AG04449 (cell line): Measurements from ENCODE around the gene KCNK13.
"Not testable (repeated sequence)": the region's sequence is repeated elsewhere in the genome, so short reads cannot be mapped to it uniquely, and the experiment has no call there.

Experiments
- CTCF ChIA-PET: fragments of 350-600 bp; formaldehyde crosslinking; extraction: SDS; loops from one replicate; lab custom pipeline; 2021; ENCODE audit warnings: antibody characterized with exemption; lab: Yijun Ruan, JAX
- POLR2A ChIA-PET: fragments of 400-600, 350-600 bp; formaldehyde crosslinking; extraction: SDS; loops from one replicate; lab custom pipeline; 2020; ENCODE audit warnings: antibody characterized with exemption, inconsistent platforms; lab: Yijun Ruan, JAX
- DNase-seq: peaks from one replicate; pipeline ENCODE4 v3.0.0-alpha.2; 2010; ENCODE audit warnings: low read depth, low spot score
- H3K4me3 ChIP-seq: 2 replicates; pipeline ENCODE4 v1.5.1; 2011; ENCODE audit warnings: low read depth, mild to moderate bottlenecking, control low read depth, low read length
- CTCF ChIP-seq: IDR thresholded peaks from one replicate; pipeline ENCODE4 v1.5.1; 2011; ENCODE audit warnings: mild to moderate bottlenecking, moderate library complexity, low read length, control low read depth, inconsistent platforms; ENCODE audit not compliant: insufficient read depth; ENCODE audit errors: missing control alignments

KCNK13 gene

GRCh38 chr14:90061685-90062126, at the start of gene KCNK13:
Gene KCNK13 (plus strand): TSS chr14:90061994. CDS start chr14:90062206, 212 bp downstream.
- POLR2A ChIA-PET: no interaction called here

GRCh38 chr14:90017371-90017770, 44.4 kb upstream of the KCNK13 start:
- no peak for TF ChIP-seq CTCF
- CTCF ChIA-PET: interaction anchor here (0.6 to 2.4 kb wide), 5 partner anchors 11 to 218 kb away, joined by 3 to 11 read pairs (median 4); no protein-coding TSS in a partner anchor
- POLR2A ChIA-PET: no interaction called here
- no peak for DNase-seq
- no peak overlapping the region for H3K4me3 ChIP-seq

More at GRCh38 chr14:90061685-90062126, at the start of gene KCNK13:
- no peak for DNase-seq
- H3K4me3 ChIP-seq: peak within 1 kb of the TSS; percentile 55
- CTCF ChIA-PET: interaction anchor here (1.0 to 3.4 kb wide), 3 partner anchors 39 to 174 kb away, joined by 3 to 14 read pairs (median 7); no protein-coding TSS in a partner anchor
- TF ChIP-seq CTCF: no peak

- no peak for TF ChIP-seq CTCF
- POLR2A ChIA-PET: no interaction called here
- CTCF ChIA-PET: interaction anchor here (2.5 kb wide), 1 partner anchor 216 kb away, joined by 5 read pairs; no protein-coding TSS in a partner anchor
- DNase-seq: no peak
- H3K4me3 ChIP-seq: no peak overlapping the region
Measured at GRCh38 chr14:90019824-90020523, 41.8 kb upstream of the KCNK13 start.

GRCh38 chr14:90023176-90023896, 38.5 kb upstream of the KCNK13 start:
- no peak for TF ChIP-seq CTCF
- ChIA-PET CTCF (interaction anchor here (1.3 kb wide), 1 partner anchor 39 kb away, joined by 3 read pairs; the partner anchor contains the start of gene KCNK13), POLR2A (no interaction called here)
- DNase-seq: no peak
- no peak overlapping the region for H3K4me3 ChIP-seq

DNA sequence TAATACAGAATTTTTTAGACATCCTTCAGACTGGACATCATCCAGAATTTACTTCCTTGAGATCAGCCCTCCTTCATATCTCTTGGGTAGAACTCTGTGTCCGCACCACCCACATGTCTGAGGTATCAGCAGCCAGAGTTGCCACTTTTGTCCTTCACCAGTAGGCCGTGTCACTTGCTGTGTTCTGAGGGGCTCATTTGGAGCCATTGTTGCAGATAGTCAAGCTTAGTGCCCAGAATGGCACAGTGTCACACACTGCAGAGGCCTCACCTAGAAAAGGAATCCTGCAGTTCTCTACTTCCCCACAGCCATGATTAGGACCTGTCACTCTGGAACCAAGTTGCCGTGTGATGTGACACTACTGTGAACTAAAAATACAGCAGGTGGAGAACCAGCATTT, 36.9 kb upstream of the KCNK13 start:
- TF ChIP-seq CTCF: no peak
- DNase-seq: no peak
- H3K4me3 ChIP-seq: no peak overlapping the region
- CTCF ChIA-PET: no interaction called here
- POLR2A ChIA-PET: no interaction called here

DNA sequence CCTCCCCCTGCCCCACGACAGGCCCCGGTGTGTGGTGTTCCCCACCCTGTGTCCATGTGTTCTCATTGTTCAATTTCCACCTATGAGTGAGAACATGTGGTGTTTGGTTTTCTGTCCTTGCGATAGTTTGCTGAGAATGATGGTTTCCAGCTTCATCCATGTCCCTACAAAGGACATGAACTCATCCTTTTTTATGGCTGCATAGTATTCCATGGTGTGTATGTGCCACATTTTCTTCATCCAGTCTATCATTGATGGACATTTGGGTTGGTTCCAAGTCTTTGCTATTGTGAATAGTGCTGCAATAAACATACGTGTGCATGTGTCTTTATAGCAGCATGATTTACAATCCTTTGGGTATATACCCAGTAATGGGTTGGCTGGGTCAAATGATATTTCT, 35.2 kb upstream of the KCNK13 start:
- CTCF ChIA-PET, POLR2A ChIA-PET, DNase-seq, H3K4me3 ChIP-seq: not testable (repeated sequence)
